SU-DHL-6 (cell line): ENCODE results near the gene KDM5B.

ENCODE experiments used
- CTCF ChIP-seq: fragments of 200-600 bp; sonication (generic); IDR thresholded peaks from one replicate; pipeline ENCODE4 v1.5.1; 2017; ENCODE audit warnings: antibody characterized with exemption, mild to moderate bottlenecking, low read length, moderate library complexity; ENCODE audit not compliant: insufficient read depth, poor library complexity, severe bottlenecking
- EZH2phosphoT487 ChIP-seq: fragments of 200-600 bp; sonication (generic), shearing (Covaris generic); conservative IDR thresholded peaks from 2 replicates; pipeline ENCODE4 v1.6.1; 2018; ENCODE audit warnings: mild to moderate bottlenecking, antibody characterized with exemption, low read length, moderate library complexity, mixed read lengths

- no peak for TF ChIP-seq CTCF
- no peak for TF ChIP-seq EZH2phosphoT487
Observed at GRCh38 chr1:202700061-202700460, 108.2 kb downstream of the KDM5B start.
